Endodermal cell (in vitro differentiated cells): ENCODE measurements around the gene ZSCAN1. TPM values are rescaled to one million over a fixed set of nuclear protein-coding genes. Genes with fewer than 3 reads are reported as not detected.
"Not testable (repeated sequence)": the region's sequence is repeated elsewhere in the genome, so short reads cannot be mapped to it uniquely, and the experiment has no call there.

Source experiments
- DNase-seq: peaks from one replicate; pipeline ENCODE4 v3.0.0-alpha.2; 2017
- H3K27ac ChIP-seq: 2 replicates; pipeline ENCODE4 v1.5.1; 2013; ENCODE audit warnings: mild to moderate bottlenecking, low read depth, low read length, moderate library complexity
- H3K27me3 ChIP-seq: 2 replicates; pipeline ENCODE4 v1.6.1; 2013; ENCODE audit warnings: mild to moderate bottlenecking, low read length, moderate library complexity; ENCODE audit not compliant: insufficient read depth, control insufficient read depth, poor library complexity, severe bottlenecking
- H3K36me3 ChIP-seq: 2 replicates; pipeline ENCODE4 v1.7.0; 2013; ENCODE audit warnings: mild to moderate bottlenecking, low read length, moderate library complexity; ENCODE audit not compliant: control insufficient read depth, insufficient read depth
- H3K4me1 ChIP-seq: one replicate; pipeline ENCODE4 v1.7.0; 2013; ENCODE audit warnings: low read length; ENCODE audit not compliant: control insufficient read depth, insufficient read depth
- H3K4me3 ChIP-seq: 2 replicates; pipeline ENCODE4 v1.5.1; 2013; ENCODE audit warnings: mild to moderate bottlenecking, low read length, moderate library complexity
- H3K9ac ChIP-seq: 2 replicates; pipeline ENCODE4 v1.6.1; 2013; ENCODE audit warnings: mild to moderate bottlenecking, low read length, moderate library complexity; ENCODE audit not compliant: poor library complexity, severe bottlenecking; ENCODE audit errors: extremely low read depth
- H3K9me3 ChIP-seq: 2 replicates; pipeline ENCODE4 v1.6.1; 2013; ENCODE audit warnings: mild to moderate bottlenecking, low read length, moderate library complexity; ENCODE audit not compliant: control insufficient read depth
- H3K27ac Mint-ChIP-seq: 2 replicates; pipeline ENCODE4 v1.8.0; 2020; ENCODE audit warnings: mixed read lengths
- H3K27me3 Mint-ChIP-seq: 2 replicates; pipeline ENCODE4 v1.8.0; 2021; ENCODE audit warnings: mild to moderate bottlenecking, mixed read lengths; ENCODE audit not compliant: insufficient read depth
- H3K36me3 Mint-ChIP-seq: 2 replicates; pipeline ENCODE4 v1.8.0; 2020; ENCODE audit warnings: low read depth, mixed read lengths
- H3K4me1 Mint-ChIP-seq: 2 replicates; pipeline ENCODE4 v1.8.0; 2020; ENCODE audit warnings: mixed read lengths
- H3K4me3 Mint-ChIP-seq: 2 replicates; pipeline ENCODE4 v1.8.0; 2020; ENCODE audit warnings: mild to moderate bottlenecking, moderate library complexity, mixed read lengths
- H3K9me3 Mint-ChIP-seq: 2 replicates; pipeline ENCODE4 v1.8.0; 2020; ENCODE audit warnings: mild to moderate bottlenecking, mixed read lengths
- CTCF ChIP-seq: fragments of 200-600 bp; sonication (generic); conservative IDR thresholded peaks from 2 replicates; pipeline ENCODE4 v1.5.0; 2021; ENCODE audit warnings: antibody characterized with exemption, mild to moderate bottlenecking
- WGBS, 2 experiments: methylation state at CpG; one replicate each; pipeline versions ENCODE4 v1.1.5 to v1.1.7; 2013; ENCODE audit warnings: missing lambda C conversion rate in 2 of 2, mixed read lengths in 1 of 2; ENCODE audit not compliant: insufficient coverage in 1 of 2, insufficient read length in 1 of 2; 5-methylcytosine and 5-hydroxymethylcytosine counted together
- total RNA-seq, 2 donors: library from RNA; stranded (reverse); fragmentation: NEBNext Ultra II Directional in 1 of 2; extraction: Animal tissue kit (Norgen Biotek cat#: 25700) in 1 of 2; gene quantifications; 2 replicates in 1 of 2; 3 replicates in 1 of 2; pipeline ENCODE4 v1.2.1, GENCODE V29; 2021

ZSCAN1 gene
- total RNA-seq, 2 donors from 2014 or later: 1.5 to 2.2 TPM

GRCh38 chr19:58007285-58007684, 26.5 kb upstream of the ZSCAN1 start:
- no peak for DNase-seq

GRCh38 chr19:58008877-58009276, 24.9 kb upstream of the ZSCAN1 start:
- H3K4me1 ChIP-seq, H3K4me3 Mint-ChIP-seq, H3K4me3 ChIP-seq, H3K27ac Mint-ChIP-seq, DNase-seq, H3K9ac ChIP-seq, H3K27me3 Mint-ChIP-seq, H3K27ac ChIP-seq, H3K4me1 Mint-ChIP-seq, H3K27me3 ChIP-seq: not testable (repeated sequence)
- Mint-ChIP-seq H3K36me3 (peaks cover 77% of the 10 kb centered on the region), H3K9me3 (peaks cover 93% of the 10 kb centered on the region)
- peaks cover 78% of the 10 kb centered on the region for H3K9me3 ChIP-seq
- WGBS, 2 experiments: 91 to 94% methylated on average over 9 to 10 of the region's 10 CpGs
- H3K36me3 ChIP-seq: peaks cover 37% of the 10 kb centered on the region

More at GRCh38 chr19:58007285-58007684, 26.5 kb upstream of the ZSCAN1 start:
- Histone ChIP-seq H3K9me3 (peaks cover 77% of the 10 kb centered on the region), H3K4me1 (no peaks in the 10 kb centered on the region), H3K27ac (no peak overlapping the region), H3K27me3 (no peaks in the 10 kb centered on the region), H3K36me3 (peaks cover 40% of the 10 kb centered on the region), H3K4me3 (no peak overlapping the region), H3K9ac (no peak overlapping the region)
- H3K27me3 Mint-ChIP-seq: no peaks in the 10 kb centered on the region
- H3K9me3 Mint-ChIP-seq: peaks cover 89% of the 10 kb centered on the region
- TF ChIP-seq CTCF: peak; percentile 65
- H3K4me1 Mint-ChIP-seq: no peaks in the 10 kb centered on the region
- H3K27ac Mint-ChIP-seq: no peak overlapping the region
- no peak overlapping the region for H3K4me3 Mint-ChIP-seq
- H3K36me3 Mint-ChIP-seq: peaks cover 79% of the 10 kb centered on the region
- WGBS, 2 experiments: 88 to 100% methylated on average over 1 of the region's 1 CpG

- H3K9ac ChIP-seq: no peak overlapping the region
These were observed 24.5 kb upstream of the ZSCAN1 start for GRCh38 chr19:58009301-58009665.

More at GRCh38 chr19:58009301-58009665, 24.5 kb upstream of the ZSCAN1 start:
- Mint-ChIP-seq H3K9me3 (peaks cover 89% of the 10 kb centered on the region), H3K4me1 (peaks cover 11% of the 10 kb centered on the region), H3K36me3 (peaks cover 73% of the 10 kb centered on the region), H3K4me3 (no peak overlapping the region), H3K27ac (no peak overlapping the region), H3K27me3 (no peaks in the 10 kb centered on the region)
- no peaks in the 10 kb centered on the region for H3K4me1 ChIP-seq
- H3K27me3 ChIP-seq: no peaks in the 10 kb centered on the region
- TF ChIP-seq CTCF: no peak
- peaks cover 33% of the 10 kb centered on the region for H3K36me3 ChIP-seq
- no peak overlapping the region for H3K27ac ChIP-seq
- WGBS, 2 experiments: 91 to 93% methylated on average over 8 to 21 of the region's 21 CpGs
- peaks cover 74% of the 10 kb centered on the region for H3K9me3 ChIP-seq
- no peak overlapping the region for H3K4me3 ChIP-seq
- DNase-seq: no peak
